Measurements from ENCODE around the gene WNT3A.

DNA sequence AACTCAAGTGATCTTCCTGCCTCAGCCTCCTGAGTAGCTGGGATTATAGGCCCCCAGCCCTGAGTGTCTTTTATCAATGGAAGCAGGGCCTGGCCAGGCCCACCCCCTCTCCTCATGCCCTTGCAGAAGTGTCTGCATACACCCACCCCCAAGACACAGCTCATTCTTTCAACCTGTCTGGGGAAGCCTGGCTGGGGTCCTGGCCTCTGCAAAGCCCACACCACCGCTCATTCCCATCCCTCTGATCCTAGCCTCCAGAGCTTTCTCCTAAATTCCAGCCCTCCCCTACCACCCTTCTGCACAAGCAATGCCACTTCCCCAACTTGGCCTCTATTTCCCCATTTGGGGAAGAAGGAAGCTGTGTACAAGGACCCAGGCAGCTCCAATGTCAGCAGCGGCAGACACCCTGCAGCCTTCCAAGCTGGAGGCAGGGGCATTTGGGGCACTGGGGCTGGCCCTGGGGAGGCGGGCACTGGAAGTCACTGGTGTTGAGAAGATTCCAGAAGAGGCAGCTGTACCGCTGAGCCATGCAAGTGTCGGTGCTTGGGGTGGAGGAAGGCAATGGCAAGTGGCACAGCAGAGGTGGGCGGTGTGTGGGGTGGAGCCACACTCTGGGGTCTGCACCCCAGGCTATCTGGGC is 42.0 kb downstream of the WNT3A start:
- TF ChIP-seq YY1 (tag by site-specific recombination; IDR thresholded peaks at IDR 0.05) = no peak
- TF ChIP-seq, protein P1, sequence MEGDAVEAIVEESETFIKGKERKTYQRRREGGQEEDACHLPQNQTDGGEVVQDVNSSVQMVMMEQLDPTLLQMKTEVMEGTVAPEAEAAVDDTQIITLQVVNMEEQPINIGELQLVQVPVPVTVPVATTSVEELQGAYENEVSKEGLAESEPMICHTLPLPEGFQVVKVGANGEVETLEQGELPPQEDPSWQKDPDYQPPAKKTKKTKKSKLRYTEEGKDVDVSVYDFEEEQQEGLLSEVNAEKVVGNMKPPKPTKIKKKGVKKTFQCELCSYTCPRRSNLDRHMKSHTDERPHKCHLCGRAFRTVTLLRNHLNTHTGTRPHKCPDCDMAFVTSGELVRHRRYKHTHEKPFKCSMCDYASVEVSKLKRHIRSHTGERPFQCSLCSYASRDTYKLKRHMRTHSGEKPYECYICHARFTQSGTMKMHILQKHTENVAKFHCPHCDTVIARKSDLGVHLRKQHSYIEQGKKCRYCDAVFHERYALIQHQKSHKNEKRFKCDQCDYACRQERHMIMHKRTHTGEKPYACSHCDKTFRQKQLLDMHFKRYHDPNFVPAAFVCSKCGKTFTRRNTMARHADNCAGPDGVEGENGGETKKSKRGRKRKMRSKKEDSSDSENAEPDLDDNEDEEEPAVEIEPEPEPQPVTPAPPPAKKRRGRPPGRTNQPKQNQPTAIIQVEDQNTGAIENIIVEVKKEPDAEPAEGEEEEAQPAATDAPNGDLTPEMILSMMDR (tag by site-specific recombination; IDR thresholded peaks at IDR 0.05) = no peak
